Measurements from ENCODE around the gene GABBR2.

- TF ChIP-seq, protein P1, sequence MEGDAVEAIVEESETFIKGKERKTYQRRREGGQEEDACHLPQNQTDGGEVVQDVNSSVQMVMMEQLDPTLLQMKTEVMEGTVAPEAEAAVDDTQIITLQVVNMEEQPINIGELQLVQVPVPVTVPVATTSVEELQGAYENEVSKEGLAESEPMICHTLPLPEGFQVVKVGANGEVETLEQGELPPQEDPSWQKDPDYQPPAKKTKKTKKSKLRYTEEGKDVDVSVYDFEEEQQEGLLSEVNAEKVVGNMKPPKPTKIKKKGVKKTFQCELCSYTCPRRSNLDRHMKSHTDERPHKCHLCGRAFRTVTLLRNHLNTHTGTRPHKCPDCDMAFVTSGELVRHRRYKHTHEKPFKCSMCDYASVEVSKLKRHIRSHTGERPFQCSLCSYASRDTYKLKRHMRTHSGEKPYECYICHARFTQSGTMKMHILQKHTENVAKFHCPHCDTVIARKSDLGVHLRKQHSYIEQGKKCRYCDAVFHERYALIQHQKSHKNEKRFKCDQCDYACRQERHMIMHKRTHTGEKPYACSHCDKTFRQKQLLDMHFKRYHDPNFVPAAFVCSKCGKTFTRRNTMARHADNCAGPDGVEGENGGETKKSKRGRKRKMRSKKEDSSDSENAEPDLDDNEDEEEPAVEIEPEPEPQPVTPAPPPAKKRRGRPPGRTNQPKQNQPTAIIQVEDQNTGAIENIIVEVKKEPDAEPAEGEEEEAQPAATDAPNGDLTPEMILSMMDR (IDR thresholded peaks at IDR 0.05), result no peak
- no peak for TF ChIP-seq EZH2 (IDR thresholded peaks at IDR 0.05; ENCODE audit: borderline replicate concordance, insufficient read depth, low read depth, low read length, poor library complexity, severe bottlenecking)
Measured at GRCh38 chr9:98306384-98307145, 402.2 kb downstream of the GABBR2 start.

Measured in B cell (primary cell).